Muscle layer of colon (tissue), 2 donors: ENCODE results near the gene NFATC1.

Source experiments
- H3K27ac ChIP-seq: one replicate; pipeline ENCODE4 v1.7.0; 2013; ENCODE audit warnings: low read depth, mild to moderate bottlenecking, low read length, moderate library complexity
- H3K27me3 ChIP-seq, 2 donors: one replicate each; pipeline ENCODE4 v1.7.0; 2013; ENCODE audit warnings: low read length in 2 of 2, mild to moderate bottlenecking in 2 of 2; ENCODE audit not compliant: insufficient read depth in 2 of 2, control insufficient read depth in 1 of 2
- H3K36me3 ChIP-seq: one replicate; pipeline ENCODE4 v1.7.0; 2013; ENCODE audit warnings: mild to moderate bottlenecking, low read length; ENCODE audit not compliant: insufficient read depth
- H3K4me1 ChIP-seq: one replicate; pipeline ENCODE4 v1.7.0; 2013; ENCODE audit warnings: mild to moderate bottlenecking, low read length; ENCODE audit not compliant: insufficient read depth
- H3K4me3 ChIP-seq, 2 donors: one replicate each; pipeline ENCODE4 v1.7.0; 2013; ENCODE audit warnings: low read length in 2 of 2, low read depth in 1 of 2, mild to moderate bottlenecking in 1 of 2, moderate library complexity in 1 of 2
- H3K9ac ChIP-seq: one replicate; pipeline ENCODE4 v1.7.0; 2013; ENCODE audit warnings: low read length
- H3K9me3 ChIP-seq: one replicate; pipeline ENCODE4 v1.7.0; 2013; ENCODE audit warnings: mild to moderate bottlenecking, low read length
- donor health status: abdominal sarcoma.
- donor health status: Adenocarcinoma of cecum.

Gene NFATC1

DNA sequence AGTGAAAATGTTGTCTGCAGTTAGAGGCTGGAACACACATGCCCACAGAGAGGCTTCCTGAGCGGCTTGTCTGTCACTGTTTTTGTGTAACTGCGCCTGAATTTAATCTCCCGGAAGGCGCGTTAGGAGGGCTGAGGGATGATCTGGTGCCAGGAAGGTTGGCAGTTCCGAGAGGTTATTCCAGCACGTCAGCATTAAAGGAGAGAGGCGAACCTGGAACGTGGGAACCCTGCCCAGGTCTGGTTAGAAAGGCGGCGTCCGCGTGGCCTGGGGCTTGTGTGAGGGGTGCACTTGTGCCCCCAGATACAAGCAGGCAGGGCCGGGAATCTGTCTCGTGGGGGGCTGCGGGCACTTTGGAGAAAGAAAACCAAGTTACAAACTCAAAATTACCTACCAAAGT lies 75.3 kb downstream of the NFATC1 start:
- no peaks in the 10 kb centered on the region for H3K9me3 ChIP-seq
- no peaks in the 10 kb centered on the region for H3K27me3 ChIP-seq
- H3K36me3 ChIP-seq = peaks cover 14% of the 10 kb centered on the region
- H3K27ac ChIP-seq = no peak overlapping the region
- no peak overlapping the region for H3K4me3 ChIP-seq
- no peaks in the 10 kb centered on the region for H3K4me1 ChIP-seq
- H3K9ac ChIP-seq = no peak overlapping the region

DNA sequence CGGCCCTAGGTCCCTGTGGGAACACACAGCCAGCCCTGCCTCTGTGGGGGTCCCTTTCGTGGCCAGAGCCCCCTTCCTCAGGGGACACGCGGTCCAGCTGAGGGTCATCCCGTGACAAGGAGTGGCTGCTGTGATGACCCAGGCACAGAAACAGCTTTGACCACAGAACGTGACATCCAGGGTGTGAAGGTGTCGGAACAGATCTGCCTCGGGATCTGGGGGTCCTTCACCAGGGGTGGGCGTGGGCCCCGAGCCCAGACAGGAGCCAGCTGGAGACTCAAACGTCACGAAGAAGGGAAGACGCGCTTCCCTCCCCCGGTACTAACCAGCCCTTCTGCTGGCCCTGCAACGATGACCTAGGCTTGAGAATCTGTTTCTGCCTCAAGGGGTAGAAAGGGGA lies 75.9 kb downstream of the NFATC1 start:
- Histone ChIP-seq H3K9ac (no peak overlapping the region), H3K36me3 (peaks cover 14% of the 10 kb centered on the region), H3K4me3 (no peak overlapping the region), H3K4me1 (no peaks in the 10 kb centered on the region), H3K27me3 (no peaks in the 10 kb centered on the region), H3K9me3 (no peaks in the 10 kb centered on the region), H3K27ac (no peak overlapping the region)

DNA sequence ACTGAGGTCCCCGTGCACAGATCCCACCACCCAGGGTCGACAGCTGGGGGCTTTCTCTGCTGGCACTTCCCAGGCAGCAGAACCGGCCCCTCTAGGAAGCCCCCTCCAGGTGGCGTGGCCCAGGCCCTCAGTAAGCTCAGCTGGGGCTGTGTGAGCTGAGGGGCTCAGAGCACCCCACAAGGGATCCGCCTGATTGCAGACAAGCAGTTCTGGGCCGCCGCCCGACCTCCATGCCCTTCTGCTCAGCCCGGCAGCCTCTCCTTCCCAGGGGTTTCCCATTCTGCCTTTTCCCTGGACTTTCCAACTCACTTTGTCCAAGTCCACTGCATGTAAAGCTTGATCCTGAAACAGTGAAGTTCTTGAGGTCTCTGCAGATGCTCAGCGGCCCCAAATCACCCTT lies 76.4 kb downstream of the NFATC1 start:
- Histone ChIP-seq H3K36me3 (peaks cover 14% of the 10 kb centered on the region), H3K9ac (no peak overlapping the region), H3K27ac (no peak overlapping the region), H3K9me3 (no peaks in the 10 kb centered on the region), H3K4me3 (no peak overlapping the region), H3K27me3 (no peaks in the 10 kb centered on the region), H3K4me1 (no peaks in the 10 kb centered on the region)

DNA sequence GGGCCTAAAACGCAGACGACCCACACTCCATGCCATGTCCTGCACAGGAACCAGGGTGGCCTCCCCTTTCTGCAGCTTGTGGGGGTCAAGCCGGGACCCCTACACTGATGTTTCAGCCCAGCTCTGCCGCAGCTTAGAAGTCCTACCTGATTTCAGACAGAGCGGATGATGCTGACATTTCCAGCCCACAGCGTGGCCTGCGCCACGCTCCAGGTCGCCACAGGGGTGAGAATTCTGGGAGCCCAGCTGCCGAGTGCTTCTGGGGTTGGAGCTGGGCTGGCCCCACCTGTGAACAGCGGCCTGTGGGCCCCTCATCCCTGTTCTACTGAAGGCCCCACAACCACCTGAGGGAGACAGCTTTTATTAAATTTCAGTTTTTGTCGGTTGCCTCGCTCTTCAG lies 77.2 kb downstream of the NFATC1 start:
- Histone ChIP-seq H3K27ac (no peak overlapping the region), H3K4me1 (no peaks in the 10 kb centered on the region), H3K9ac (no peak overlapping the region), H3K36me3 (peaks cover 14% of the 10 kb centered on the region), H3K4me3 (no peak overlapping the region), H3K27me3 (no peaks in the 10 kb centered on the region), H3K9me3 (no peaks in the 10 kb centered on the region)

DNA sequence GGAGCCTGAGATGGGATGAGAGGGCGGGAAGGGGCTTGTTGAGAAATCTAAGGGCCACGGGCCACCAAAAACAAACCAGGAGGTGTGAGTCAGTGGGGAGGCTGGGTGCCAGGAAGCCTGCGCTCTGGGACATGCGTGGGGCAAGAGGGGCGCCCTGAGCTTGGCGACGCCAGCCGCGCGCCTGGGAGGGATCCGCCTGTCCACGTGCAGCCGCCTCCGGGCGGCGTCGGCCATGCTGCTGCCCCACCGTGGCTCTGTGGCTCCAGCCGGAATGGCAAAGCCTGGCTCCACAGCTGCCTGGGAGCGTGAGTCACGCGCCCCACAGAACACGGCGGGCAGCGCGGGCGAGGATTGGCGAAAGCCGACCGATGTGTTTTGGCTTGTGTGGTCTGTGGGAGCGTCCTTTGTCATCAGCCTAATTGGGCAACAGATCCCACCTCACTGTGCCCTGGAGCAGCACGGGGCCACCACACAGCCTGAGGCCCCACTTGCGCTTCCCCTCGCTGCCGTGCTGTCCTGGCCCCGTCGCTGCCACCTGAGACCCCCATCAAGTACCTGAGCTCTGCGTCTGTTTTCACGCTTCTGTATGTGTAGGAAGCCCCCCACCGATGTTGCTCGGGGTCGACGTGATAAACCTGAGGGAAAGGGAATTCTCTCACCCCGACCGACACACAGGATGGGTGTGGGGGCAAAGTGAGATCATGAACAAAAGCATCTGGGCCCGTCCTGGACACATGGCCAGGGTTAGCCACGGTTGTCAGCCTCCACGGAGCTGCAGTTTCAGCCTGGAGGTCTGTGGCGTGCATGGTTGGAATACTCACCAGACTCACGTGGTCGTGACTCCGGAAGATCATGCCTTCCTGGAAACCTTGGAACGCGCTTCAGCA lies 80.5 kb downstream of the NFATC1 start:
- Histone ChIP-seq H3K4me3 (no peak overlapping the region), H3K36me3 (peaks cover 9% of the 10 kb centered on the region), H3K9ac (no peak overlapping the region), H3K4me1 (no peaks in the 10 kb centered on the region), H3K27me3 (no peaks in the 10 kb centered on the region), H3K27ac (no peak overlapping the region), H3K9me3 (no peaks in the 10 kb centered on the region)

DNA sequence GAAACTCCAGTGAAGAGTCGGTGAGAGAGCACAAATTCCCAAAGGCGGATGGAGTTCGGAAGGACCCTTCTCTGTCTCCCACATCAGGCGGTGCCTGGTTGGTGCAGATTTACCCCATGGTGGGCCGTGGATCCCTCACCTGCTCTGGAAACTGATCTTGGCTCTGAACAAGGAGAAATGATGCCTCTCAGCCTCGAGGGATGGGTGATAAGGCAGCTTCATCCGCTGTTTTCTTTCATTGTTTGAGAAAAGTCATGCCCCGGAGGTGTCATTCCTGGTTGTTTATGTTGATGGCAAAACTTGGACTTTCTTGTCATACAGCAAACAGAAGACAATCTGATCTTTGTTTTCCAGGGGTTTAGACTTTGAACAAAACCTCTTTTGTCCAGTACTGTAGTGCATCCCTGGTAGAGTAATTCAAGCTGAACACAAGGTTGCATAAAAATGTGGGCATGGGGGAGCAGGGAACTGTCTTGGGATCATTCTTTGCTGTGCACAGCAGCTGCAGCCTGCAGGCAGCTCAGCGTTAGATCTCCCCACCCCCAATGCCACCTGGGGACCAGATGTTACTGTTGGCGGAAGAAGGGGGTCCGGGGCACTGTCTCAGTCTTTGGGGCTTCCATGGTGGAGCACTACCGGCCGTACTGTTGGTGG lies 81.3 kb downstream of the NFATC1 start:
- Histone ChIP-seq H3K9ac (no peak overlapping the region), H3K27me3 (no peaks in the 10 kb centered on the region), H3K27ac (no peak overlapping the region), H3K4me3 (no peak overlapping the region), H3K36me3 (peaks cover 9% of the 10 kb centered on the region), H3K9me3 (no peaks in the 10 kb centered on the region), H3K4me1 (no peaks in the 10 kb centered on the region)

DNA sequence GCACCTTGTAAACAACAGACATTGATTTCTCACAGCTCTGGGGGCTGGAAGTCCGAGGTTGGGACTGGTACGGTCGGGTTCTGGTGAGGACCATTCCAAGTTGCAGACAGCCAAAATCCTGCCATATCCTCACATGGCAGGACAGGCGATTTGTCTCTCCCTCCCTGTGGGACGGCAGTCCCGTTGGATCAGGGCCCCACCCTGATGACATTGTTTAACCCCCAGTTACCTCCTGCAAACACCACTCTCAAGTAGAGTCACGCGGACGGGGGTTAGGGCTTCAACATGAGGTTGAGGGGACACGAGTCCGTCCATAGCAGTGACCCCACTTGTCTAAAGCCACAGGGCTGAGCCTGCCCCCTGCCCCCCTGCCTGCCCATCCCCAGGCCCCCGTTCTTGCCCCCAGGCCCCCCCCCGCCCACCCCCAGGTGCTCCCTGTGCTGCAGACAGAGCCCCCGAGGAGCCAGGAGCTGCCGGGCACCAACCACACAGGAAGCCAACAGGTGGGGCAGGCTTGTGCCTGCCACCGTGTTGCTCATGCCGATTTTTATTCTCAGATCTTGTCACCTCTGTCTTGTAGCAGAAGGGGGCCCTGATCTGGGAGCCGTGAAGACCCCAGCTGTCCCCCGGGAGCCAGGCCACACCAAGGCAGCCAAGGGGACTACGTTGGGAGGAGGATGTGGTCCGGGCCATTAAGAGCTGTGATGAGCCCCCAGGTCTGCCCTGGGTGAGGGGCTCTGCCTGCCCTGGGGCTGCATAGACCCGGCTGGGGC lies 82.2 kb downstream of the NFATC1 start:
- Histone ChIP-seq H3K27ac (no peak overlapping the region), H3K9ac (no peak overlapping the region), H3K27me3 (no peaks in the 10 kb centered on the region), H3K9me3 (no peaks in the 10 kb centered on the region), H3K4me1 (no peaks in the 10 kb centered on the region), H3K4me3 (no peak overlapping the region), H3K36me3 (peaks cover 3% of the 10 kb centered on the region)

DNA sequence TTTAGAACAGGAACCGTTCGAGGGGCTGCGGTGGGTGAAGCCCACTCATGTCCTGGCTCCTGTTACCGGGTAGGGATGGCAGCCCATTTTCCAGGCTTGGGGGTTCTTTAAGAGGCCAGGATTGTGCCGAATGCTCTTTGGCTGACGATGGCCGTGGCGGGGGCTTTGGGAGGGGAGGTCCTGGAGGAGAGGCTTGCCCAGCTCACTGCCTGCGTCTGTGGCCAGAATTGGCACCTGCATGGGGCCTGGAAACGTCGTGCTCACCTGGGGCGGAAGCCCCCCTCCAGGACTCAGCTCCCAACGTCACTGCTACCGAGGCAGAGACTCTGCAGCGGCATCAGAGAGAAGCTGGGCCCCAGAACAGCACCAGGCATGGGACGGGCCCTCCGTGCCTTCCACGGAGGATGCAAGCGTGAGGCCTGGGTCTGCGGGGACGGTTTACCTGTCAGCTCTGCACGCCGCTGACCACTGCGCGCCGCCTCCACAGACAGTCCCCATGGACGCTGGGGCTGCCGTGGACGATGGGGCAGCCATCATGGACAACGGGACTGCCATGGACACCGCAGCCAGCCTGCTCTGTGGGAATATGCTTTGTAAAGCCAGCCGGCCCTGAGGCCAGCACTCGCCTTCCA lies 82.9 kb downstream of the NFATC1 start:
- H3K36me3 ChIP-seq = no peaks in the 10 kb centered on the region
- no peak overlapping the region for H3K9ac ChIP-seq
- H3K9me3 ChIP-seq = no peaks in the 10 kb centered on the region
- H3K27me3 ChIP-seq = no peaks in the 10 kb centered on the region
- H3K4me3 ChIP-seq = no peak overlapping the region
- no peaks in the 10 kb centered on the region for H3K4me1 ChIP-seq
- no peak overlapping the region for H3K27ac ChIP-seq

DNA sequence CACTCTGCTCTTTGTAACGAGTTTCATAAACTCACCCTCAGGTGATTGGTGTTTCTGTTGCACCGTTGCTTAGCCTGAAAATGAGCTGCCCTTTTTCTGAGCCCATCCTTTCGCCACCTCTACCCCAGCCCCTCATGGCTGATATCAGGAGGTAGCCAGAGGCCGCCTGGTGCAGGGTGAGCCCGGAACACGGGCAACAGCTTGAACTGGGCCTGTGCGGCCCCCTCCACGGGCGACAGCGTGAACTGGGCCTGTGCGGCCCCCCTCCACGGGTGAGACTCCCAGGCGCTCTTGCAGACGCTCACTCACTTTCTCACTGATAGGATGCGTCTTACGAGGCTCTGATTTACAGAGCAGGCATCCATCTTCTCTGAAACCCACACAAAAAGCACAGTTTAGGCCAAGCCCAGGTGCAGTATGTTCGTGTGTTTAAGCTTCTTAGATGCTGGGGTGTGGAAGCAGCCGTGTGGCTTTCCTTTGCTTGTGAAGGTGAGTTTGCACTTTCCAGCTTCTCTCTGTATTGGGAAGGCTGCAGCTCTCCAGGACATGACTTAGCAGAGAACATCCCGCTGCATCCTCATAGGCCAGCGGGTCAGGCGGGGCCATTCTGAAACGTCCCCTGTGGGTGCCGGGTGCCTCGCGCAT lies 83.5 kb downstream of the NFATC1 start:
- Histone ChIP-seq H3K27me3 (no peaks in the 10 kb centered on the region), H3K4me3 (no peak overlapping the region), H3K36me3 (no peaks in the 10 kb centered on the region), H3K4me1 (no peaks in the 10 kb centered on the region), H3K9ac (no peak overlapping the region), H3K9me3 (no peaks in the 10 kb centered on the region), H3K27ac (no peak overlapping the region)

DNA sequence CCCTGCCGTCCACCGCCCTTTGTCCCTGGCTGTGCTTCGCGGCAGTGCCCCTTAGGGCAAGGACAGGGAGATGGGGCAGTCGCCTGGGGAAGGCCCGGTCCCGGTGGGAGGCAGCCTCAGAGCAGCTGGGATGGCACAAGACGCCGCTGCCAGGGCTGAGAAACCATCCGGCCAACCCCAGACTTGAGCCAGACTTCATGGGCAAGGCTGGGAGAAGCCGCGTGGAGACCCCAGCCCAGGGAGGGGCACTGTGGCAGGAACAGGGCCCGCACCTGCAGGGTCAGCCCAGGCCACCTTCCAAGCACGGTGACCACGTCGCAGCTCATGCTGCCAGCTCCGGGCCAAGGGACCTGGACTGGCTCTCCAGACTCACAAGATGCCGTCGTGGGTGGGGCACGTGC lies 84.0 kb downstream of the NFATC1 start:
- Histone ChIP-seq H3K36me3 (no peaks in the 10 kb centered on the region), H3K4me1 (no peaks in the 10 kb centered on the region), H3K27me3 (no peaks in the 10 kb centered on the region), H3K4me3 (no peak overlapping the region), H3K27ac (no peak overlapping the region), H3K9ac (no peak overlapping the region), H3K9me3 (no peaks in the 10 kb centered on the region)
